HCT116 (cell line): ENCODE data around the gene FILIP1.

Experiments used
- ATF3 ChIP-seq: IDR thresholded peaks from 2 replicates; pipeline ENCODE4 v1.6.1; 2012
- CTCF ChIP-seq, 3 experiments: fragments of 200-600 bp in 1 of 3; sonication (generic) in 1 of 3; IDR thresholded peaks in 2 of 3; conservative IDR thresholded peaks in 1 of 3; 2 replicates each; pipeline ENCODE4 v1.5.1; 2012 to 2017; ENCODE audit warnings: low read depth in 2 of 3, low read length in 2 of 3, antibody characterized with exemption in 1 of 3, borderline replicate concordance in 1 of 3, control low read depth in 1 of 3, mild to moderate bottlenecking in 1 of 3, mixed read lengths in 1 of 3, mixed run types in 1 of 3, moderate library complexity in 1 of 3; ENCODE audit not compliant: insufficient read depth in 1 of 3
- EZH2 ChIP-seq: fragments of 200-600 bp; sonication (generic); IDR thresholded peaks from 2 replicates; pipeline ENCODE4 v1.6.1; 2017; ENCODE audit warnings: antibody characterized with exemption, mixed run types
- EZH2phosphoT487 ChIP-seq: fragments of 200-600 bp; IDR thresholded peaks from 2 replicates; pipeline ENCODE4 v1.6.1; 2018; ENCODE audit warnings: antibody characterized with exemption, borderline replicate concordance
- FOSL1 ChIP-seq: IDR thresholded peaks from 2 replicates; pipeline ENCODE4 v1.6.1; 2012; ENCODE audit warnings: low read depth
- JUND ChIP-seq: IDR thresholded peaks from 2 replicates; pipeline ENCODE4 v1.6.1; 2012
- POLR2A ChIP-seq: IDR thresholded peaks from 2 replicates; pipeline ENCODE4 v1.7.0; 2011; ENCODE audit warnings: borderline replicate concordance; ENCODE audit not compliant: insufficient read depth, insufficient read length; ENCODE audit errors: extremely low read depth
- POLR2AphosphoS5 ChIP-seq: IDR thresholded peaks from 2 replicates; pipeline ENCODE4 v1.6.1; 2011; ENCODE audit warnings: mild to moderate bottlenecking, low read depth, low read length, moderate library complexity
- RAD21 ChIP-seq: IDR thresholded peaks from 2 replicates; pipeline ENCODE4 v1.6.1; 2012; ENCODE audit warnings: low read depth, mild to moderate bottlenecking
- SIN3A ChIP-seq: IDR thresholded peaks from 2 replicates; pipeline ENCODE4 v1.6.1; 2012; ENCODE audit warnings: low read depth
- SP1 ChIP-seq: IDR thresholded peaks from 2 replicates; pipeline ENCODE4 v1.6.1; 2012; ENCODE audit warnings: low read depth
- TCF7L2 ChIP-seq: IDR thresholded peaks from 2 replicates; pipeline ENCODE4 v1.7.0; 2011; ENCODE audit warnings: borderline replicate concordance, inconsistent platforms; ENCODE audit not compliant: insufficient read depth, insufficient read length; ENCODE audit errors: extremely low read depth
- ZBTB33 ChIP-seq: IDR thresholded peaks from 2 replicates; pipeline ENCODE4 v1.6.1; 2011; ENCODE audit warnings: mild to moderate bottlenecking, low read length, moderate library complexity; ENCODE audit not compliant: insufficient replicate concordance; ENCODE audit errors: extremely low read depth
- ZNF274 ChIP-seq: fragments of 200-500 bp; sonication (Bioruptor generic); IDR thresholded peaks from 2 replicates; pipeline ENCODE4 v1.6.1; 2014; ENCODE audit warnings: mild to moderate bottlenecking, low read depth, low read length, inconsistent platforms

GRCh38 chr6:75333676-75334200 is 159.9 kb downstream of the FILIP1 start:
- TF ChIP-seq EZH2 (no peak), CTCF (IDR thresholded peaks at IDR 0.05 in 2 of 3, conservative IDR thresholded peaks at IDR 0.05 in 1 of 3; ENCODE audit: borderline replicate concordance in 1 of 3, insufficient read depth in 1 of 3, low read depth in 2 of 3, low read length in 2 of 3) (no peak), POLR2AphosphoS5 (no peak), TCF7L2 (no peak), FOSL1 (no peak), SP1 (no peak), ZBTB33 (no peak), JUND (no peak), EZH2phosphoT487 (no peak), ZNF274 (no peak), POLR2A (no peak), RAD21 (no peak), SIN3A (no peak), ATF3 (no peak)
